Subcutaneous abdominal adipose tissue (tissue), 5 donors: Measurements from ENCODE around the gene SLC22A4.

Source experiments
- H3K27ac ChIP-seq: one replicate; pipeline ENCODE4 v1.7.0; 2013; ENCODE audit warnings: low read depth, mild to moderate bottlenecking, inconsistent platforms, low read length, moderate library complexity
- H3K27me3 ChIP-seq, 5 donors: one replicate each; pipeline ENCODE4 v1.7.0; 2013; ENCODE audit warnings: low read length in 5 of 5, inconsistent platforms in 1 of 5; ENCODE audit not compliant: control insufficient read depth in 5 of 5, insufficient read depth in 4 of 5
- H3K36me3 ChIP-seq, 5 donors: one replicate each; pipeline ENCODE4 v1.7.0; 2013; ENCODE audit warnings: low read length in 5 of 5; ENCODE audit not compliant: control insufficient read depth in 5 of 5, insufficient read depth in 5 of 5
- H3K4me1 ChIP-seq, 5 donors: one replicate each; pipeline ENCODE4 v1.7.0; 2013; ENCODE audit warnings: low read length in 5 of 5, mild to moderate bottlenecking in 3 of 5, moderate library complexity in 1 of 5; ENCODE audit not compliant: control insufficient read depth in 5 of 5, insufficient read depth in 5 of 5
- H3K4me3 ChIP-seq, 5 donors: one replicate each; pipeline ENCODE4 v1.7.0; 2013; ENCODE audit warnings: low read length in 5 of 5, low read depth in 1 of 5
- H3K9ac ChIP-seq, 5 donors: one replicate each; pipeline ENCODE4 v1.7.0; 2013; ENCODE audit warnings: low read length in 5 of 5, mild to moderate bottlenecking in 4 of 5, moderate library complexity in 3 of 5
- H3K9me3 ChIP-seq, 5 donors: one replicate each; pipeline ENCODE4 v1.7.0; 2013; ENCODE audit warnings: low read length in 5 of 5; ENCODE audit not compliant: control insufficient read depth in 5 of 5
- donor health status: healthy.
- donor health status: healthy.
- donor health status: healthy.
- donor health status: healthy.
- donor health status: healthy.

The SLC22A4 gene

DNA sequence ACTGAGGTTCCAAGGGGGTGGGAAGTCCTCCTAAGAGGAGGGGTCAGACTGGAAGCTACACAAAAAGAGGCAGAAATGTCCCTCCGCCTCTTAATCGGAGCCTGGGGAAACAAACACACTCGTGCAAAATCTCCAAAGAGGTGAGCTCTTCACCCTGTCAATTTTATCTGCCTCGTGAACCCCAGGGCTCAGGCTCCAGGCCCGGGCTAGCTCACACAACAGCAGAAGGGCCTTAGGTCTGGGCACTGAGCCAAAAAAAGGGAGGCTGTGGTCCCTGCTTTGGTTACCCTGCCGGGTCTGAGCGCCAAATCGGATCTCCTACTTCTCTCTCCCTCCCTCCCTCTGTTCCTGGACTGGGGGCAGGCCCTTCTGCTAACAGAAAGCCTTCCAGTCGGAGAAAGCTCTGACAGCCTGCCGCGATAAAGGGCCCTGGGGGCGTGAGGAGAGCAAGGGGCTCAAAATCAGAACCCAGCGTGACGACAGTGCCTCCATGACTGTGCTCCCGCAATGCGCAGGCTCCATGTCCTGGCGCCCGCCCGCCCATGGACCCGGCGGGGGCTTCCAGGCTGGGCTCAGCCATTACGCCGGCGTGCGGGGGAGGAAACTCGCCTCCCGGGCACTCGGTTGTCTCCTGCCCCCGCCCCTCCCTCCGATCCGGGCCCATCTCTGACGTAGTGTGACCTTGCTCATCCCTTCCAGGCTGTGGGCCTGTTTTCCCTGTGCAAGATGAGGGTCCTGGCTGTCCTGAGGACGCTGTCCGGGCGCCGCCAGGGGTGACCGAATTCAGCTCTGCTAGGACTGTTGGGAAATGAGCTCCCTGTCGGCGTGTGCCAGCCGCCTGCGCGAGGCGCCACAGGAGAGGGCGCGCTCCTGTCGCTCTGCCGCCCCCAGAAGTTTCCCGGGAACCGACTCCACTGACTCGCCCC is 865 bp upstream of the SLC22A4 start:
- no peaks in the 10 kb centered on the region for H3K36me3 ChIP-seq
- H3K27me3 ChIP-seq = no peaks in the 10 kb centered on the region
- peaks cover 0 to 32% (median 26%) of the 10 kb centered on the region in 5 donors for H3K4me1 ChIP-seq
- no peaks in the 10 kb centered on the region for H3K9me3 ChIP-seq
- H3K4me3 ChIP-seq = peak overlapping the region; percentile 75 to 78 (median 77)
- peak overlapping the region; percentile 81 to 89 (median 83) for H3K9ac ChIP-seq
- peak overlapping the region; percentile 91 for H3K27ac ChIP-seq

DNA sequence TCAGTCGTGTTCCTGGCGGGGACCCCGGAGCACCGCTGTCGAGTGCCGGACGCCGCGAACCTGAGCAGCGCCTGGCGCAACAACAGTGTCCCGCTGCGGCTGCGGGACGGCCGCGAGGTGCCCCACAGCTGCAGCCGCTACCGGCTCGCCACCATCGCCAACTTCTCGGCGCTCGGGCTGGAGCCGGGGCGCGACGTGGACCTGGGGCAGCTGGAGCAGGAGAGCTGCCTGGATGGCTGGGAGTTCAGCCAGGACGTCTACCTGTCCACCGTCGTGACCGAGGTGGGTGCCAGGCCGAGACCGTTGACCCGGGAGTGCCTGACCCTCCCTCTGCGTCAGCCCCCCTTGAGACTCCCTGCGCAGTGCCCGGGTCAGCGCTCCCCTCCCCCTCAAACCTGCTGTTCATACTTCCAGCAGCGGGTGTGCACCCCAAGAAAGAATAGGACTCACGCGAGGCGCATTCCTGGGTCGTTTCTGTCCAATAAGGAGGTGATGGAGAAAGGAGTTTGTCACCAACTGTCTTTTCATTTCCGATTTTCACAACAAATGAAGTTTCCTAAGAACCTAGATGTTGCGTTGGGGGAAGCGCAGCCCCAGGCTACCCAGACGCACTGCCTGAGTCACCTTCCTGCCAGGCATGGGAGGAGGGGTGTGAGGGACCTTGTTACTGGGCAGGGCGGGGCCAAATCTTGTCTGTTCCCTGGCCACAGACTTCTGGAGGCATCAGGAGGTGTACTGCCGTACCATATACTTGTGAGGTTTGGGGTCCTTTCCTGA is 722 bp downstream of the SLC22A4 start:
- H3K9me3 ChIP-seq = no peaks in the 10 kb centered on the region
- peak overlapping the region; percentile 75 to 81 (median 77) for H3K4me3 ChIP-seq
- no peaks in the 10 kb centered on the region for H3K36me3 ChIP-seq
- no peaks in the 10 kb centered on the region for H3K27me3 ChIP-seq
- peaks cover 0 to 32% (median 23%) of the 10 kb centered on the region in 5 donors for H3K4me1 ChIP-seq
- no peak overlapping the region for H3K27ac ChIP-seq
- peak overlapping the region in 4 of 5 donors; percentile 41 to 85 (median 72) for H3K9ac ChIP-seq

DNA sequence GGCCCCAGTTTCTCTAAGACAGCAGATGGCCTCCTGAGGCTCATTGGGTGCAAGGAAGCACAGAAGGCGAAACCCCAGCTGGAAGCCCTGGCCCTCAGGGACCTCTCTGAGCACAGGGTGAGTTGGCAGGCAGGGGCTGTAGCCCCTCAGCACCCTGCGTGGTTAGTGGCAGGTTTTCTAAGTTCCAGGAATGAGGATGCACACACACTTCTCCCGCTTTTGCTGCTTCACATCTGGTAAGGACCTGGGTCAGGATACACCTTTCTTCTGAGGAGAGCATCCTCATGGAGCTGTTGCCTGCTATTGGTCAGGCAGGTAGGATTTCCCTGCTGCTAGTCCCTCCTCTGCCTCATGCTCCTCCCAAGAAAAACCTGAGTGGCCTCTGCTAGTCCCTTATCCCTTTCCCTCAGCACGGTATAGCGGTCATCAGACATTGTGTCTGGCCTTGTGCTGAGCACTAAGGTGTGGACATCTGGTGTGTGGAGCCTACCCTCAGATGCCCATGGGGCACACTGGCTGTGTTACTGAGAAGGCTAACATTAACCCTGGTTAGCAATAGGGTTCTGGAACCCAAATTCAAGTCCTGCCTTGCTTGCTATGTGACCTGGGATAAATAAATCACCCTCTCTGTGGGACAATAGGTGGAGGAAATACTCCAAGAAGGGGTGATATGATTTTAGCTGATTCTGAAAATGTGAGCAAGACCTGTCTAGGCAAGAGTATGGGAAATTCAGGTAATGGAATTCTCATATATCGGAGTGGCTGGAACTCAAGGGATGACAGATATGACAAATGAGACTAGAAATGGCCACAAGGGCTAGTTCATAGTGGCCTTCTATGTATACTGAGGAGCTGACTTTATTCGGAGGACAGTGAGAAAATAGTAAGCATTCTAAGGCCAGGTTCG is 1.6 kb downstream of the SLC22A4 start:
- H3K4me1 ChIP-seq = peaks cover 0 to 32% (median 23%) of the 10 kb centered on the region in 5 donors
- H3K27ac ChIP-seq = no peak overlapping the region
- H3K27me3 ChIP-seq = no peaks in the 10 kb centered on the region
- H3K9ac ChIP-seq = no peak overlapping the region
- no peaks in the 10 kb centered on the region for H3K36me3 ChIP-seq
- H3K9me3 ChIP-seq = no peaks in the 10 kb centered on the region
- peak overlapping the region in 3 of 5 donors; percentile 18 to 77 (median 75) for H3K4me3 ChIP-seq

DNA sequence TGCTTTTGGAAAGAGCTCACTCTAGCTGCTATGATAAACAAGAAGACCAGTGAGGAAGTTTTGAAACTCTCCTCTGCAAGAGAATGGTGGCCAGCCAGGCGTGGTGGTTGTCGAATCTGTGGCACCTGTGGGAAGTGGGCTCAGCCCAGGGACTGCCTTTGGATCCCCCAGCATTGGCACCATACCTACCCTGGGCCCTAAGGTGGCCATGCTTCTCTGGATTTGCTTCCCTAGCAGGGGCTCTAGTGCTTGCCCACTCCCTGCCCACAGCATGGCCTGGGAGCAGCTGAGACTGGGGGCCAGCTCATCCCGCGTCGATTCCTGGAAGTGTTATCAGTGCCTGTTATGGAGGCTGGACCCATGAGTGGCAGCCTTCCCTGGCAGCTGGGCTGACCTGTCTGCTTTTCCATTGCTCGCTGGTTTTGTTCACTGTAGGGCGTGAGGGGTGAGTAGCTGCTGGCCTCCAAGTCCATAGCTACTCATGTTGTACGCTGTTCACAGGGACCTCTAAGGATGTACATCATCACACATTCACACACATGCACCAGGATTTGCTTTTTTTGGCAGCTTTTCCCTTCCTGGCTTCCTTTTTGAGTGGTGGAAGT is 2.3 kb downstream of the SLC22A4 start:
- Histone ChIP-seq H3K4me3 (no peak overlapping the region), H3K36me3 (peaks cover 0 to 2% (median 0%) of the 10 kb centered on the region in 5 donors), H3K27me3 (no peaks in the 10 kb centered on the region), H3K9me3 (no peaks in the 10 kb centered on the region), H3K4me1 (peaks cover 0 to 32% (median 23%) of the 10 kb centered on the region in 5 donors), H3K9ac (no peak overlapping the region), H3K27ac (no peak overlapping the region)

DNA sequence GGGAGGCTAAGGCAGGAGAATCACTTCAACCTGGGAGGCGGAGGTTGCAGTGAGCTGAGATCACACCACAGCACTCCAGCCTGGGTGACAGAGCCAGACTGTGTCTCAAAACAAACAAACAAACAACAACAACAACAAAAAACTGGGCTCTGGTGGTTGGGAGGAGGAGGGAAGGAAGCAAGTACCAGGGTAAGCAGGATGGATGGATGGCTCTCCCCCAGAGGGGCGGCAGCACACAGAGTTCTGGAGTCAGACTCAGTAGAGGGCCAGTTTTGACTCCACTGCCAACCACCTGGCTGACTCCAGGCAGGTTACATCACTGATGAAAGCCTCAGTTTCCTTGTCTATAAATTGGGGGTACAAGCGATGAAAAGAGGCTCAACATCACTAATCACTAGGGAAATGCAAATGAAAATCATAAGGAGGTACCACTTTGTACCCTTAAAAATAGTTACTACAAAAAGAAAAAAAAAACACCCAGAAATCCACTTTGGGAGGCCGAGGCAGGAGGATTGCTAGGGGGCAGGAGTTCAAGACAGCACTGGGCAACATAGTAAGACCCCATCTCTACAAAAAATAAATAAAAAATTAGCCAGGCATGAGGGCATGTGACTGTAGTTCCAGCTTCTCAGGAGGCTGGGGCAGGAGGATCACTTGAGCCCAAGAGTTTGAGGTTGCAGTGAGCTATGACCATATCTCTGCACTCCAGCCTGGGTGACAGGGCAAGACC is 3.2 kb downstream of the SLC22A4 start:
- peaks cover 0 to 32% (median 23%) of the 10 kb centered on the region in 5 donors for H3K4me1 ChIP-seq
- no peak overlapping the region for H3K9ac ChIP-seq
- no peak overlapping the region for H3K4me3 ChIP-seq
- H3K9me3 ChIP-seq = no peaks in the 10 kb centered on the region
- peaks cover 0 to 4% (median 0%) of the 10 kb centered on the region in 5 donors for H3K36me3 ChIP-seq
- H3K27ac ChIP-seq = no peak overlapping the region
- no peaks in the 10 kb centered on the region for H3K27me3 ChIP-seq

DNA sequence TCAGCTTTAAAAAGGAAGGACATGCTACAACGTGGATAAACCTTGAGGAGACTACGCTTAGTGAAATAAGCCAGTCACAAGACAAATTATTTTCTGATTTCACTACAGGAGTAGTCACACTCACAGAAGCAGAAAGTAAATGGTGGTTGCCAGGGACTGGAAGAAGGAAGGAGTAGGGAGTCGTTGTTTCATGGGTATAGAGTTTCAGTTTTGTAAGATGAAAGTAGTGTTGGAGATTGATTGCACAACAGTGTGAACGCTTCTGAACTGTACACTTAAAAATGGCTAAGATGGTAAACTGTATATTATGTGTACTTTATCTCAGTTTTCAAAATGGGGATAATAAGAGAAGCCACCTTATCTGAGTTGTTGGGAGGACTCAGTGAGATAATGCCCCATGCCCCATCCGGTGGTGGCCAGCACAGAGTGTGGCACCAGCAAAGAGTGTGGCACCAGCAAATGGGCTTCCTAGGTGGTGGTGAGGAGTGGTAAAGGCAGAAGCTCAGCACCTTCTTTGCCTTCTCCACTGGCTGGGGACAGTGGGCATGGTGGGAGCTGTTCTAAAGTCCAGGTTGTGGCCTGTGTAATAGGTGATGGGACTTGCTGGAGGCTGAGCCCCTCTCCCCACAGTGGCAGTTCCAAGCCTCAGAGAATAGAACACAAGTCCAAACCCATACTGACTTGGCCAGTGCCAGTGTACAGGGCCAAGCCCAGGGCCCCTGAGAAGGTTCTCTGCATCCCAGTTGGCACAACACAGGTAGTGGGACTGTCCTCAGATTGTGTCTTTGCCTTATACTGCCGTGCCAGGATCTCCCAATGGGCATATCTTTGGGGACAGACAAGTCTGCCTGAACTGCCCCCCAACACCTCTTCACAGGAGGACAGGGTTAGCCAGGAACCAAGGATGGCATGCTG is 4.4 kb downstream of the SLC22A4 start:
- no peaks in the 10 kb centered on the region for H3K27me3 ChIP-seq
- peaks cover 0 to 4% (median 0%) of the 10 kb centered on the region in 5 donors for H3K36me3 ChIP-seq
- peaks cover 0 to 21% (median 15%) of the 10 kb centered on the region in 5 donors for H3K4me1 ChIP-seq
- no peak overlapping the region for H3K9ac ChIP-seq
- no peak overlapping the region for H3K27ac ChIP-seq
- H3K9me3 ChIP-seq = no peaks in the 10 kb centered on the region
- no peak overlapping the region for H3K4me3 ChIP-seq

DNA sequence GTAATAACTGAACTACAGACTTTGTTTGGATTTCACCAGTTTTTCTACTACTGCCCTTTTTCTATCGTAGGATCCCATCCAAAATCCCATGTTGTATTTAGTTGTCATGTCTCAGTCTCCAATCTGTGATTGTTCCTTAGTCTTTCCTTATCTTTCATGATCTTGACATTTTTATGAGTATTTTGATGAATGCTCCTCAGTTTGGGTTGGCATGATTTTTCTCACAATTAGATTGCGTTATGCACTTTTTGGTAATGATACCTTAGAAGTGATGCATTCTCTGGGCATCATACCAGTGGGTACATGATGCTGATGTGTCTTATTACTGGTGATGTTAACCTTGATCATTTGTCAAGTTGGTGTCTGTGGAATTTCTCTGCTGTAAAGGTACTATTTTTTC is 5.7 kb downstream of the SLC22A4 start:
- Histone ChIP-seq H3K27me3 (no peaks in the 10 kb centered on the region), H3K4me3 (no peak overlapping the region), H3K36me3 (peaks cover 0 to 4% (median 0%) of the 10 kb centered on the region in 5 donors), H3K9ac (no peak overlapping the region), H3K9me3 (peaks cover 0 to 6% (median 0%) of the 10 kb centered on the region in 5 donors), H3K27ac (no peak overlapping the region), H3K4me1 (peaks cover 0 to 8% (median 6%) of the 10 kb centered on the region in 5 donors)

DNA sequence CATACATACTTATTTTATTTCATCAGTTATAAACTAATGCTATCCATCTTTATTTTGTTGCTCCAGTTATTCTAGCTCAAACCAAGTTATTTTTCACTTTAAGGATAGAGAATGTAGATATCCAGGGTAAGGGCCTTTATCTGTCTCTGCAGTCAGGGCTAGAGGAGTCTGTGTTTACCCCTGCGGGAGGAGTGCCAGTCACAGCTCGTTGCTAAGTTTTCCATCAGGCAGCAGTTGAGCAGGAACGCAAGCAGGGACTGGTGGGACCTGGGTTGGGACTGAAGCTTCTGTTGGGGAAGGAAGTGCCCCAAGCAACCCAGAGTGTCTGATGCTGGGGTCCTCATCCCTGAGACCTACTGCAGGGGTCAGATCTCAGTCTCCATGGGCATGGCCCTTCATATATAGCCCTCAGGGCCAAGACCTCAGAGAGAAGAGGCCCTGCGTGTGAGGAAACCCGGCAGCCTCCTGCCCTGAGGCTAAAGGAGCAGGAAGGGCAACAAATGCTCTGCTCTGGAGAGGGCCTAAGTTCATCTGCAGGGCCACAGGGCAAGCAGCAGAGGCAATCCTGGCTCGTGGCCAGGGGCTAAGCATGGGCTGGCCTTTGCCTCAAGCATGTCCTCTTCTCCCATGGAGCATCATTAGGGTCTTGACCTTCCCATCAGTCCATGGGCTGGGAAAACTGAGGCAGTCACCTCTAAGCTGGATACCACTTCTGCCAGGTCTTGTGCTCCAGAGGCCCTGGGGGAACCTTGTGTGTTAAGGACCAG is 6.6 kb downstream of the SLC22A4 start:
- Histone ChIP-seq H3K9me3 (peaks cover 0 to 9% (median 1%) of the 10 kb centered on the region in 5 donors), H3K9ac (no peak overlapping the region), H3K4me1 (no peaks in the 10 kb centered on the region), H3K27me3 (no peaks in the 10 kb centered on the region), H3K27ac (no peak overlapping the region), H3K4me3 (no peak overlapping the region), H3K36me3 (peaks cover 0 to 4% (median 0%) of the 10 kb centered on the region in 5 donors)
